Measurements from ENCODE around the gene MLPH. TPM values are rescaled to one million over a fixed set of nuclear protein-coding genes. Genes with fewer than 3 reads are reported as not detected.

MLPH gene
- total RNA-seq, 1 donor from 2014 or later = not detected

GRCh38 chr2:237574467-237574866 lies 87.4 kb downstream of the MLPH start:
- no peak overlapping the region for H3K4me3 ChIP-seq (ENCODE audit: low read length in 3 of 3)
- no peaks in the 10 kb centered on the region for H3K27me3 ChIP-seq (ENCODE audit: control insufficient read depth in 3 of 3, insufficient read depth in 3 of 3, low read length in 3 of 3)
- H3K9ac ChIP-seq (ENCODE audit: low read depth in 1 of 3, low read length in 3 of 3) = no peak overlapping the region
- H3K9me3 ChIP-seq (ENCODE audit: control insufficient read depth in 3 of 3, low read length in 3 of 3) = no peaks in the 10 kb centered on the region
- H3K4me1 ChIP-seq (ENCODE audit: control insufficient read depth in 3 of 3, insufficient read depth in 3 of 3, low read length in 3 of 3) = peaks cover 11 to 18% (median 13%) of the 10 kb centered on the region in 3 donors
- H3K36me3 ChIP-seq (ENCODE audit: control insufficient read depth in 3 of 3, insufficient read depth in 3 of 3, low read length in 3 of 3) = no peaks in the 10 kb centered on the region
- no peak overlapping the region for H3K27ac ChIP-seq (ENCODE audit: low read depth, low read length)

- no peak overlapping the region for H3K9ac ChIP-seq (ENCODE audit: low read depth in 1 of 3, low read length in 3 of 3)
- no peaks in the 10 kb centered on the region for H3K27me3 ChIP-seq (ENCODE audit: control insufficient read depth in 3 of 3, insufficient read depth in 3 of 3, low read length in 3 of 3)
- H3K9me3 ChIP-seq (ENCODE audit: control insufficient read depth in 3 of 3, low read length in 3 of 3) = no peaks in the 10 kb centered on the region
- H3K36me3 ChIP-seq (ENCODE audit: control insufficient read depth in 3 of 3, insufficient read depth in 3 of 3, low read length in 3 of 3) = no peaks in the 10 kb centered on the region
- no peak overlapping the region for H3K4me3 ChIP-seq (ENCODE audit: low read length in 3 of 3)
- H3K27ac ChIP-seq (ENCODE audit: low read depth, low read length) = peak overlapping the region; percentile 40
- peaks cover 11 to 18% (median 13%) of the 10 kb centered on the region in 3 donors for H3K4me1 ChIP-seq (ENCODE audit: control insufficient read depth in 3 of 3, insufficient read depth in 3 of 3, low read length in 3 of 3)
Observed at GRCh38 chr2:237574894-237575868, 88.1 kb downstream of the MLPH start.

GRCh38 chr2:237575869-237576862 lies 89.1 kb downstream of the MLPH start:
- Histone ChIP-seq H3K9me3 (ENCODE audit: control insufficient read depth in 3 of 3, low read length in 3 of 3) (no peaks in the 10 kb centered on the region), H3K4me3 (ENCODE audit: low read length in 3 of 3) (no peak overlapping the region), H3K9ac (ENCODE audit: low read depth in 1 of 3, low read length in 3 of 3) (no peak overlapping the region), H3K27me3 (ENCODE audit: control insufficient read depth in 3 of 3, insufficient read depth in 3 of 3, low read length in 3 of 3) (no peaks in the 10 kb centered on the region), H3K4me1 (ENCODE audit: control insufficient read depth in 3 of 3, insufficient read depth in 3 of 3, low read length in 3 of 3) (peaks cover 11 to 18% (median 13%) of the 10 kb centered on the region in 3 donors), H3K27ac (ENCODE audit: low read depth, low read length) (no peak overlapping the region), H3K36me3 (ENCODE audit: control insufficient read depth in 3 of 3, insufficient read depth in 3 of 3, low read length in 3 of 3) (no peaks in the 10 kb centered on the region)

GRCh38 chr2:237576974-237577373 lies 89.9 kb downstream of the MLPH start:
- H3K4me3 ChIP-seq (ENCODE audit: low read length in 3 of 3) = no peak overlapping the region
- H3K36me3 ChIP-seq (ENCODE audit: control insufficient read depth in 3 of 3, insufficient read depth in 3 of 3, low read length in 3 of 3) = no peaks in the 10 kb centered on the region
- no peak overlapping the region for H3K27ac ChIP-seq (ENCODE audit: low read depth, low read length)

GRCh38 chr2:237577458-237577857 lies 90.4 kb downstream of the MLPH start:
- no peak overlapping the region for H3K27ac ChIP-seq (ENCODE audit: low read depth, low read length)
- no peaks in the 10 kb centered on the region for H3K36me3 ChIP-seq (ENCODE audit: control insufficient read depth in 3 of 3, insufficient read depth in 3 of 3, low read length in 3 of 3)
- peaks cover 13 to 20% (median 14%) of the 10 kb centered on the region in 3 donors for H3K4me1 ChIP-seq (ENCODE audit: control insufficient read depth in 3 of 3, insufficient read depth in 3 of 3, low read length in 3 of 3)
- H3K27me3 ChIP-seq (ENCODE audit: control insufficient read depth in 3 of 3, insufficient read depth in 3 of 3, low read length in 3 of 3) = no peaks in the 10 kb centered on the region
- no peak overlapping the region for H3K9ac ChIP-seq (ENCODE audit: low read depth in 1 of 3, low read length in 3 of 3)
- H3K9me3 ChIP-seq (ENCODE audit: control insufficient read depth in 3 of 3, low read length in 3 of 3) = no peaks in the 10 kb centered on the region
- no peak overlapping the region for H3K4me3 ChIP-seq (ENCODE audit: low read length in 3 of 3)

More at GRCh38 chr2:237576974-237577373, 89.9 kb downstream of the MLPH start:
- H3K9me3 ChIP-seq (ENCODE audit: control insufficient read depth in 3 of 3, low read length in 3 of 3) = no peaks in the 10 kb centered on the region
- peaks cover 12 to 20% (median 14%) of the 10 kb centered on the region in 3 donors for H3K4me1 ChIP-seq (ENCODE audit: control insufficient read depth in 3 of 3, insufficient read depth in 3 of 3, low read length in 3 of 3)
- H3K27me3 ChIP-seq (ENCODE audit: control insufficient read depth in 3 of 3, insufficient read depth in 3 of 3, low read length in 3 of 3) = no peaks in the 10 kb centered on the region
- no peak overlapping the region for H3K9ac ChIP-seq (ENCODE audit: low read depth in 1 of 3, low read length in 3 of 3)

GRCh38 chr2:237577956-237578870 lies 91.2 kb downstream of the MLPH start:
- no peaks in the 10 kb centered on the region for H3K9me3 ChIP-seq (ENCODE audit: control insufficient read depth in 3 of 3, low read length in 3 of 3)
- no peaks in the 10 kb centered on the region for H3K27me3 ChIP-seq (ENCODE audit: control insufficient read depth in 3 of 3, insufficient read depth in 3 of 3, low read length in 3 of 3)
- no peak overlapping the region for H3K27ac ChIP-seq (ENCODE audit: low read depth, low read length)
- H3K36me3 ChIP-seq (ENCODE audit: control insufficient read depth in 3 of 3, insufficient read depth in 3 of 3, low read length in 3 of 3) = no peaks in the 10 kb centered on the region
- H3K9ac ChIP-seq (ENCODE audit: low read depth in 1 of 3, low read length in 3 of 3) = no peak overlapping the region
- peaks cover 10 to 17% (median 14%) of the 10 kb centered on the region in 3 donors for H3K4me1 ChIP-seq (ENCODE audit: control insufficient read depth in 3 of 3, insufficient read depth in 3 of 3, low read length in 3 of 3)
- H3K4me3 ChIP-seq (ENCODE audit: low read length in 3 of 3) = no peak overlapping the region

- Histone ChIP-seq H3K27ac (ENCODE audit: low read depth, low read length) (peak overlapping the region; percentile 60), H3K9ac (ENCODE audit: low read depth in 1 of 3, low read length in 3 of 3) (peak overlapping the region in 1 of 3 donors; percentile 25), H3K9me3 (ENCODE audit: control insufficient read depth in 3 of 3, low read length in 3 of 3) (no peaks in the 10 kb centered on the region), H3K36me3 (ENCODE audit: control insufficient read depth in 3 of 3, insufficient read depth in 3 of 3, low read length in 3 of 3) (no peaks in the 10 kb centered on the region), H3K27me3 (ENCODE audit: control insufficient read depth in 3 of 3, insufficient read depth in 3 of 3, low read length in 3 of 3) (no peaks in the 10 kb centered on the region), H3K4me3 (ENCODE audit: low read length in 3 of 3) (peak overlapping the region in 1 of 3 donors; percentile 60), H3K4me1 (ENCODE audit: control insufficient read depth in 3 of 3, insufficient read depth in 3 of 3, low read length in 3 of 3) (peaks cover 10 to 14% (median 13%) of the 10 kb centered on the region in 3 donors)
Observed at GRCh38 chr2:237581326-237581725, 94.3 kb downstream of the MLPH start.

GRCh38 chr2:237581751-237582746 lies 95.0 kb downstream of the MLPH start:
- peak overlapping the region; percentile 60 for H3K27ac ChIP-seq (ENCODE audit: low read depth, low read length)
- H3K9ac ChIP-seq (ENCODE audit: low read depth in 1 of 3, low read length in 3 of 3) = peak overlapping the region; percentile 64 to 73 (median 65)
- H3K27me3 ChIP-seq (ENCODE audit: control insufficient read depth in 3 of 3, insufficient read depth in 3 of 3, low read length in 3 of 3) = no peaks in the 10 kb centered on the region
- H3K4me1 ChIP-seq (ENCODE audit: control insufficient read depth in 3 of 3, insufficient read depth in 3 of 3, low read length in 3 of 3) = peaks cover 10 to 14% (median 13%) of the 10 kb centered on the region in 3 donors
- H3K4me3 ChIP-seq (ENCODE audit: low read length in 3 of 3) = peak overlapping the region; percentile 35 to 64 (median 60)
- H3K36me3 ChIP-seq (ENCODE audit: control insufficient read depth in 3 of 3, insufficient read depth in 3 of 3, low read length in 3 of 3) = no peaks in the 10 kb centered on the region
- no peaks in the 10 kb centered on the region for H3K9me3 ChIP-seq (ENCODE audit: control insufficient read depth in 3 of 3, low read length in 3 of 3)
